Small intestine (tissue), 7 donors: ENCODE measurements around the gene SPATA13. TPM values are rescaled to one million over a fixed set of nuclear protein-coding genes. Genes with fewer than 3 reads are reported as not detected.

Experiments used
- DNase-seq, 2 donors: peaks; one replicate each; pipeline versions ENCODE4 v3.0.0 to v3.0.0-alpha.2; 2013
- FAIRE-seq: peaks from 2 replicates; lab custom pipeline; 2012; peaks lifted over from hg19 to GRCh38; lab: Jason Lieb, UNC
- H3K27ac ChIP-seq, 3 donors: one replicate each; pipeline ENCODE4 v1.5.1; 2013; ENCODE audit warnings: low read length in 2 of 3, mild to moderate bottlenecking in 2 of 3, control low read depth in 1 of 3, inconsistent platforms in 1 of 3, low read depth in 1 of 3, moderate library complexity in 1 of 3
- H3K27me3 ChIP-seq, 3 donors: one replicate each; pipeline ENCODE4 v1.6.1; 2013; ENCODE audit warnings: low read length in 3 of 3, inconsistent platforms in 1 of 3; ENCODE audit not compliant: control insufficient read depth in 3 of 3, insufficient read depth in 3 of 3
- H3K36me3 ChIP-seq, 3 donors: one replicate each; pipeline ENCODE4 v1.6.1; 2013; ENCODE audit warnings: low read length in 3 of 3, inconsistent platforms in 1 of 3, low read depth in 1 of 3, mild to moderate bottlenecking in 1 of 3, moderate library complexity in 1 of 3; ENCODE audit not compliant: control insufficient read depth in 3 of 3, insufficient read depth in 2 of 3
- H3K4me1 ChIP-seq, 3 donors: one replicate each; pipeline ENCODE4 v1.6.1; 2013; ENCODE audit warnings: low read length in 2 of 3, inconsistent platforms in 1 of 3, low read depth in 1 of 3, mild to moderate bottlenecking in 1 of 3, moderate library complexity in 1 of 3; ENCODE audit not compliant: control insufficient read depth in 3 of 3, insufficient read depth in 2 of 3
- H3K4me3 ChIP-seq, 3 donors: one replicate each; pipeline ENCODE4 v1.5.1; 2013; ENCODE audit warnings: low read length in 3 of 3, control low read depth in 1 of 3, inconsistent platforms in 1 of 3, low read depth in 1 of 3, mild to moderate bottlenecking in 1 of 3, moderate library complexity in 1 of 3
- H3K9me3 ChIP-seq, 2 donors: one replicate each; pipeline ENCODE4 v1.6.1; 2013; ENCODE audit warnings: low read depth in 1 of 2, low read length in 1 of 2; ENCODE audit not compliant: control insufficient read depth in 2 of 2, insufficient read depth in 1 of 2
- WGBS, 3 donors: extraction: QIAGEN DNeasy Blood & Tissue Kit; methylation state at CpG; one replicate each; pipeline ENCODE4 v1.1.7; 2013; 5-methylcytosine and 5-hydroxymethylcytosine counted together
- polyA plus RNA-seq, 4 donors: library from polyadenylated mRNA; stranded (reverse) in 3 of 4; unstranded in 1 of 4; fragments of 200-250 nt in 3 of 4; fragments of 120-200 nt in 1 of 4; gene quantifications; one replicate each; pipeline versions ENCODE4 v1.2.1 to v1.2.3, GENCODE V29; 2013
- donor health status: healthy with polysubstance abuse.
- donor health status: control.
- donor health status: control.
- donor health status: Bipolar disorder and iron deficiency.
- donor health status: healthy.

The SPATA13 gene
- polyA plus RNA-seq, 4 donors, result 10.0 to 57.0 (median 15.0) TPM

- FAIRE-seq (no peak), DNase-seq (peak in 1 of 2 donors; percentile 53)
- Histone ChIP-seq H3K4me3 (no peak overlapping the region), H3K4me1 (peaks cover 21 to 30% (median 22%) of the 10 kb centered on the region in 3 donors), H3K27ac (no peak overlapping the region), H3K36me3 (no peaks in the 10 kb centered on the region), H3K27me3 (no peaks in the 10 kb centered on the region), H3K9me3 (no peaks in the 10 kb centered on the region)
- WGBS, 3 donors, result 13 to 41% (median 17%) methylated on average over 2 of the region's 2 CpGs
Measured at GRCh38 chr13:24145240-24145639, 15.3 kb upstream of the SPATA13 start.

- DNase-seq (no peak), FAIRE-seq (no peak)
- H3K27me3 ChIP-seq, result no peaks in the 10 kb centered on the region
- H3K27ac ChIP-seq, result no peak overlapping the region
- WGBS, 3 donors, result 72 to 92% (median 88%) methylated on average over 7 of the region's 7 CpGs
- H3K36me3 ChIP-seq, result no peaks in the 10 kb centered on the region
- peaks cover 22 to 30% (median 22%) of the 10 kb centered on the region in 3 donors for H3K4me1 ChIP-seq
- no peaks in the 10 kb centered on the region for H3K9me3 ChIP-seq
- H3K4me3 ChIP-seq, result no peak overlapping the region
Measured at GRCh38 chr13:24145674-24146073, 14.8 kb upstream of the SPATA13 start.

- FAIRE-seq, result no peak
- Histone ChIP-seq H3K4me1 (peaks cover 22 to 30% (median 22%) of the 10 kb centered on the region in 3 donors), H3K27me3 (no peaks in the 10 kb centered on the region), H3K36me3 (no peaks in the 10 kb centered on the region), H3K9me3 (no peaks in the 10 kb centered on the region), H3K4me3 (no peak overlapping the region), H3K27ac (peak overlapping the region; percentile 59 to 89 (median 67))
- 35 to 76% (median 42%) methylated on average over 7 of the region's 7 CpGs for WGBS, 3 donors
- DNase-seq, result peak in 1 of 2 donors; percentile 35
Measured at GRCh38 chr13:24146961-24147569, 13.5 kb upstream of the SPATA13 start.

- WGBS, 3 donors, result 15 to 52% (median 32%) methylated on average over 6 of the region's 6 CpGs
- no peaks in the 10 kb centered on the region for H3K27me3 ChIP-seq
- H3K4me1 ChIP-seq, result peaks cover 22 to 35% (median 27%) of the 10 kb centered on the region in 3 donors
- peak overlapping the region; percentile 59 to 89 (median 67) for H3K27ac ChIP-seq
- DNase-seq (peak; percentile 77 to 91), FAIRE-seq (no peak)
- H3K36me3 ChIP-seq, result no peaks in the 10 kb centered on the region
- no peak overlapping the region for H3K4me3 ChIP-seq
- no peaks in the 10 kb centered on the region for H3K9me3 ChIP-seq
Measured at GRCh38 chr13:24147570-24147963, 13.0 kb upstream of the SPATA13 start.

GRCh38 chr13:24148414-24149235 is 11.9 kb upstream of the SPATA13 start:
- DNase-seq, result peak; percentile 43 to 85
- no peak for FAIRE-seq

GRCh38 chr13:24149246-24150032 is 11.1 kb upstream of the SPATA13 start:
- H3K27ac ChIP-seq, result peak overlapping the region in 1 of 3 donors; percentile 89
- H3K9me3 ChIP-seq, result no peaks in the 10 kb centered on the region
- no peaks in the 10 kb centered on the region for H3K27me3 ChIP-seq
- DNase-seq (no peak), FAIRE-seq (no peak)
- H3K4me1 ChIP-seq, result peaks cover 22 to 50% (median 32%) of the 10 kb centered on the region in 3 donors
- H3K36me3 ChIP-seq, result no peaks in the 10 kb centered on the region
- no peak overlapping the region for H3K4me3 ChIP-seq
- WGBS, 3 donors, result 86 to 91% (median 88%) methylated on average over 13 to 14 of the region's 14 CpGs

More at GRCh38 chr13:24148414-24149235, 11.9 kb upstream of the SPATA13 start:
- Histone ChIP-seq H3K4me3 (no peak overlapping the region), H3K27me3 (no peaks in the 10 kb centered on the region), H3K36me3 (no peaks in the 10 kb centered on the region), H3K4me1 (peaks cover 22 to 45% (median 32%) of the 10 kb centered on the region in 3 donors), H3K27ac (peak overlapping the region in 2 of 3 donors; percentile 34 to 89), H3K9me3 (no peaks in the 10 kb centered on the region)
- 26 to 50% (median 48%) methylated on average over 6 of the region's 6 CpGs for WGBS, 3 donors

- peak; percentile 55 to 75 for DNase-seq
- no peaks in the 10 kb centered on the region for H3K9me3 ChIP-seq
- no peak overlapping the region for H3K4me3 ChIP-seq
- no peaks in the 10 kb centered on the region for H3K27me3 ChIP-seq
- H3K27ac ChIP-seq, result no peak overlapping the region
- peaks cover 22 to 46% (median 32%) of the 10 kb centered on the region in 3 donors for H3K4me1 ChIP-seq
- WGBS, 3 donors, result 79 to 86% (median 81%) methylated on average over 3 of the region's 3 CpGs
- FAIRE-seq, result no peak
- no peaks in the 10 kb centered on the region for H3K36me3 ChIP-seq
Measured at GRCh38 chr13:24150572-24150971, 9.9 kb upstream of the SPATA13 start.

GRCh38 chr13:24151864-24152263 is 8.7 kb upstream of the SPATA13 start:
- no peaks in the 10 kb centered on the region for H3K27me3 ChIP-seq
- H3K4me1 ChIP-seq, result peaks cover 20 to 34% (median 26%) of the 10 kb centered on the region in 3 donors
- H3K4me3 ChIP-seq, result no peak overlapping the region
- FAIRE-seq, result no peak
- 92 to 94% (median 93%) methylated on average over 2 of the region's 2 CpGs for WGBS, 3 donors
- no peaks in the 10 kb centered on the region for H3K9me3 ChIP-seq
- H3K27ac ChIP-seq, result no peak overlapping the region
- no peak for DNase-seq
- H3K36me3 ChIP-seq, result no peaks in the 10 kb centered on the region
